Epithelial cell of esophagus (primary cell): ENCODE data around the gene ACSL5.

Experiments
- DNase-seq: peaks from one replicate; pipeline ENCODE4 v3.0.0; 2010; ENCODE audit warnings: low read depth
- H3K4me3 ChIP-seq: 2 replicates; pipeline ENCODE4 v1.5.1; 2011; ENCODE audit warnings: mild to moderate bottlenecking, low read length, control low read depth
- TF ChIP-seq, protein P1 (sequence below): IDR thresholded peaks from 2 replicates; pipeline ENCODE4 v1.5.1; 2011; ENCODE audit warnings: low read depth, mild to moderate bottlenecking, low read length, control low read depth, inconsistent platforms; ENCODE audit not compliant: insufficient read depth; ENCODE audit errors: missing control alignments

The ACSL5 gene

GRCh38 chr10:112333452-112333851, 40.5 kb upstream of the ACSL5 start:
- DNase-seq: no peak
- no peak overlapping the region for H3K4me3 ChIP-seq
- TF ChIP-seq, protein P1, sequence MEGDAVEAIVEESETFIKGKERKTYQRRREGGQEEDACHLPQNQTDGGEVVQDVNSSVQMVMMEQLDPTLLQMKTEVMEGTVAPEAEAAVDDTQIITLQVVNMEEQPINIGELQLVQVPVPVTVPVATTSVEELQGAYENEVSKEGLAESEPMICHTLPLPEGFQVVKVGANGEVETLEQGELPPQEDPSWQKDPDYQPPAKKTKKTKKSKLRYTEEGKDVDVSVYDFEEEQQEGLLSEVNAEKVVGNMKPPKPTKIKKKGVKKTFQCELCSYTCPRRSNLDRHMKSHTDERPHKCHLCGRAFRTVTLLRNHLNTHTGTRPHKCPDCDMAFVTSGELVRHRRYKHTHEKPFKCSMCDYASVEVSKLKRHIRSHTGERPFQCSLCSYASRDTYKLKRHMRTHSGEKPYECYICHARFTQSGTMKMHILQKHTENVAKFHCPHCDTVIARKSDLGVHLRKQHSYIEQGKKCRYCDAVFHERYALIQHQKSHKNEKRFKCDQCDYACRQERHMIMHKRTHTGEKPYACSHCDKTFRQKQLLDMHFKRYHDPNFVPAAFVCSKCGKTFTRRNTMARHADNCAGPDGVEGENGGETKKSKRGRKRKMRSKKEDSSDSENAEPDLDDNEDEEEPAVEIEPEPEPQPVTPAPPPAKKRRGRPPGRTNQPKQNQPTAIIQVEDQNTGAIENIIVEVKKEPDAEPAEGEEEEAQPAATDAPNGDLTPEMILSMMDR: no peak

DNA sequence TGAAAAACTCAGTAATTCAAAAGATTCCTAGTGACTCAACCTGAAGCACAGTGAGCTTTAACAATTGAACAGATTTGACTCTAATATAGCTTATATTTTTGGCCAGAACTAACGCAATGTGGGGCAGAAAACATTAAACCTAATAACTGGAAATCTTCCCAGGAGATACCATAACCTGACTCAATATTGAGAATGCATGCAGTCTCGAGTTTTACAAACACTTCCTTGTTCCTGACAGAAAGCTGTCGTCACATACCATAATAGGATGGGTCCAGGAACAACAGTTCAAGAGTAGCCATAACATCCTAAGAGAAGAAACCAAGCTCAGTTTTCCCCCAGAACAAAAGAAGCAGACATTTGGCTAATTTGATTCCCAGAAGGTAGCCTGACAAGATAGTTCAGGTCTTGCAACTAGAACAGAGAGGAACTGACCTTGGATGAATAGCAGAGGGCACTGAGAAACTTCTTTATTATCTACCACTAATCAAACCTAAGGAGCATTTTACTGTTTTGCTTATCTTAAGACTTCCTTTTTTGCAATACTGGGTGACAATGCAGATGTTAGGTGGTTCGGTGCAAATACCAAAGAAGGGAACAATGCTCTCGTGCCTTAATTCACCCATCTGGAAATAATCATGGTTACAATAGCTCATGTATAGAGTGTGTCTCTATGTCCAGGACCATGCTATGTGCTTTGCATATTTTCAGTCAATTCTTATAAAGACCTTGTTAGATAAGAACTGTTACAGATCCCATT, 38.6 kb upstream of the ACSL5 start:
- DNase-seq: peak; percentile 18
- TF ChIP-seq, protein P1: no peak
- H3K4me3 ChIP-seq: no peak overlapping the region

DNA sequence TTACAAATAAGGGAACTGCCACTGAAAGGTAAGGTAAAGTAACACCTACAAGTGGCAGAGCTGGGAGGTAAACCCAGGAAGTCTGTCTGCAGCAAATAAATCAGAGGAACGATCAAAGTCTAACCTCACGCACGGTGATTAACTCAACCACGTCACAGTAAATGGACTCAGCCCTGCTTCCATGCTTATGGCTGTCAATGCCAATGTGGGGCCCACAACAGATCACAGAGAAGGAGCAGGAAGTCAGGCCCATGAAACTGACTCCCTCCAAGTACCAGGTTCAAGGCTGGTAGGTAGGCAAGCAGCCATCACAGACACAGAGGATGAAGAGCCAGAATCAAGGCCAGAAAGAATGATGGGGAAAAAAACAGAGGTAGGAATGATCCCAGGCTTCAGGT, 38.0 kb upstream of the ACSL5 start:
- TF ChIP-seq, protein P1: no peak
- DNase-seq: no peak
- H3K4me3 ChIP-seq: no peak overlapping the region

DNA sequence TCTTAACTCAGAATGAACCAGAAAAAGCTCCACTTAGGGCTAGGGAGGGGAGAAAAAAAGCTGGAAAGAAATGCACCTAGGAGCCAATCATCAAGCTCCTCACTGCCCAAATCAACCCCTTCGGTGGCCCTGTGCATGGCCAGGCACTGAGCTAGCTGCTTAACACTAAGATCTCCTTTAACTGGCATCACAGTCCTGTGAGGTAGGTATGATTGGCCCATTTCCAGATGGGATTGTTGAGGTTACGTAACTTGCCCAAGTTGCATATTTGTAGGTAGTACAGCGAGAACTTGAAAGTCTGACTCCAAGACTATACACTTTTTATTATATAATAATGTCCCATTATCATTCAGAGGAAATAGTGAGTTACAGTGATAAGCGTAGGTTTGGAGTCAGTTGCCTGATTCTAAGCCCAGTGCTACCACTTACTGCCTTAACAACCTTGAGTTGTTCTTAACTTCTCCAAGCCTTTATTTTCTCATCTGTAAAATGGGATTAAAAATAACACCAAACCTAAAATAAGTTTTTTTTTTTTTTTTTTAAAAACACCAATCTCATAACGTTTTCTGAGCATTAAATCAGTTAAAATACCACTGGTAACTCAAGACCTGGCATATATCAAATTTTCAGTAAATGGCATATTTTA, 37.2 kb upstream of the ACSL5 start:
- peak; percentile 40 for DNase-seq
- TF ChIP-seq, protein P1: no peak
- H3K4me3 ChIP-seq: no peak overlapping the region

- TF ChIP-seq, protein P1: no peak
- no peak overlapping the region for H3K4me3 ChIP-seq
- no peak for DNase-seq
Measured at GRCh38 chr10:112338957-112339356, 35.0 kb upstream of the ACSL5 start.

- TF ChIP-seq, protein P1: no peak
- no peak for DNase-seq
- no peak overlapping the region for H3K4me3 ChIP-seq
Measured at GRCh38 chr10:112340601-112341000, 33.3 kb upstream of the ACSL5 start.
